SU-DHL-6 (cell line): Measurements from ENCODE around the gene RAET1L.
"Not testable (repeated sequence)": the region's sequence is repeated elsewhere in the genome, so short reads cannot be mapped to it uniquely, and the experiment has no call there.

Experiments used
- H2AFZ ChIP-seq: fragments of 200-600 bp; sonication (generic); 2 replicates; pipeline ENCODE4 v1.6.1; 2014; ENCODE audit warnings: low read depth, mild to moderate bottlenecking, moderate library complexity, mixed read lengths, antibody characterized with exemption, low read length; ENCODE audit not compliant: severe bottlenecking
- H3F3A ChIP-seq: fragments of 200-600 bp; shearing (Covaris generic); 2 replicates; pipeline ENCODE4 v1.6.0; 2016; ENCODE audit warnings: antibody characterized with exemption, mild to moderate bottlenecking; ENCODE audit not compliant: insufficient read depth
- H3K27ac ChIP-seq: fragments of 200-600 bp; sonication (generic); 2 replicates; pipeline ENCODE4 v1.5.1; 2016; ENCODE audit warnings: low read depth, mild to moderate bottlenecking, low read length, moderate library complexity, mixed read lengths
- H3K27me3 ChIP-seq: fragments of 200-600 bp; sonication (generic), shearing (Covaris generic); 2 replicates; pipeline ENCODE4 v1.6.0; 2014; ENCODE audit warnings: mild to moderate bottlenecking, low read length
- H3K36me3 ChIP-seq: fragments of 200-600 bp; sonication (generic); 2 replicates; pipeline ENCODE4 v1.6.1; 2014; ENCODE audit warnings: mild to moderate bottlenecking, low read length, mixed read lengths
- H3K4me2 ChIP-seq: fragments of 300-600, 200-600 bp; shearing (Covaris generic), sonication (generic); 2 replicates; pipeline ENCODE4 v1.6.0; 2014; ENCODE audit warnings: low read length, low read depth, mild to moderate bottlenecking; ENCODE audit not compliant: poor library complexity, severe bottlenecking
- H3K4me3 ChIP-seq: fragments of 200-600 bp; sonication (generic); 2 replicates; pipeline ENCODE4 v1.5.1; 2014; ENCODE audit warnings: antibody characterized with exemption, low read length, mild to moderate bottlenecking, mixed read lengths; ENCODE audit not compliant: insufficient read depth, poor library complexity, severe bottlenecking
- H3K79me2 ChIP-seq: fragments of 200-600 bp; sonication (generic); 2 replicates; pipeline ENCODE4 v1.6.1; 2014; ENCODE audit warnings: mild to moderate bottlenecking, low read length, moderate library complexity; ENCODE audit not compliant: insufficient read depth
- H3K9ac ChIP-seq: fragments of 200-600 bp; sonication (generic); 2 replicates; pipeline ENCODE4 v1.7.0; 2014; ENCODE audit warnings: mild to moderate bottlenecking, low read length
- H3K9me2 ChIP-seq: fragments of 200-600 bp; sonication (generic); replicated peaks from 2 replicates; pipeline ENCODE4 v1.6.1; 2014; ENCODE audit warnings: low read length; ENCODE audit not compliant: insufficient read depth
- H3K9me3 ChIP-seq: fragments of 200-600 bp; sonication (generic); 2 replicates; pipeline ENCODE4 v1.6.1; 2014; ENCODE audit warnings: low read length, mixed read lengths; ENCODE audit not compliant: insufficient read depth
- H4K20me1 ChIP-seq: fragments of 200-600 bp; sonication (generic); 2 replicates; pipeline ENCODE4 v1.6.1; 2014; ENCODE audit warnings: low read depth, mild to moderate bottlenecking, antibody characterized with exemption, low read length, moderate library complexity, mixed read lengths
- EZH2phosphoT487 ChIP-seq: fragments of 200-600 bp; sonication (generic), shearing (Covaris generic); conservative IDR thresholded peaks from 2 replicates; pipeline ENCODE4 v1.6.1; 2018; ENCODE audit warnings: mild to moderate bottlenecking, antibody characterized with exemption, low read length, moderate library complexity, mixed read lengths
- TF ChIP-seq, protein P1 (sequence below): fragments of 200-600 bp; sonication (generic); IDR thresholded peaks from one replicate; pipeline ENCODE4 v1.5.1; 2017; ENCODE audit warnings: antibody characterized with exemption, mild to moderate bottlenecking, low read length, moderate library complexity; ENCODE audit not compliant: insufficient read depth, poor library complexity, severe bottlenecking

RAET1L gene

GRCh38 chr6:149975400-149975799 lies 49.9 kb downstream of the RAET1L start:
- Histone ChIP-seq H3K4me2 (no peak overlapping the region), H3K9me2 (no peaks in the 10 kb centered on the region), H3K36me3 (no peaks in the 10 kb centered on the region), H3K4me3 (no peak overlapping the region), H3F3A (no peaks in the 10 kb centered on the region), H2AFZ (no peak overlapping the region), H3K27ac (no peak overlapping the region), H3K9ac (no peak overlapping the region), H4K20me1 (no peaks in the 10 kb centered on the region), H3K27me3 (no peaks in the 10 kb centered on the region), H3K79me2 (no peaks in the 10 kb centered on the region), H3K9me3 (no peaks in the 10 kb centered on the region)
- TF ChIP-seq EZH2phosphoT487: no peak
- TF ChIP-seq, protein P1, sequence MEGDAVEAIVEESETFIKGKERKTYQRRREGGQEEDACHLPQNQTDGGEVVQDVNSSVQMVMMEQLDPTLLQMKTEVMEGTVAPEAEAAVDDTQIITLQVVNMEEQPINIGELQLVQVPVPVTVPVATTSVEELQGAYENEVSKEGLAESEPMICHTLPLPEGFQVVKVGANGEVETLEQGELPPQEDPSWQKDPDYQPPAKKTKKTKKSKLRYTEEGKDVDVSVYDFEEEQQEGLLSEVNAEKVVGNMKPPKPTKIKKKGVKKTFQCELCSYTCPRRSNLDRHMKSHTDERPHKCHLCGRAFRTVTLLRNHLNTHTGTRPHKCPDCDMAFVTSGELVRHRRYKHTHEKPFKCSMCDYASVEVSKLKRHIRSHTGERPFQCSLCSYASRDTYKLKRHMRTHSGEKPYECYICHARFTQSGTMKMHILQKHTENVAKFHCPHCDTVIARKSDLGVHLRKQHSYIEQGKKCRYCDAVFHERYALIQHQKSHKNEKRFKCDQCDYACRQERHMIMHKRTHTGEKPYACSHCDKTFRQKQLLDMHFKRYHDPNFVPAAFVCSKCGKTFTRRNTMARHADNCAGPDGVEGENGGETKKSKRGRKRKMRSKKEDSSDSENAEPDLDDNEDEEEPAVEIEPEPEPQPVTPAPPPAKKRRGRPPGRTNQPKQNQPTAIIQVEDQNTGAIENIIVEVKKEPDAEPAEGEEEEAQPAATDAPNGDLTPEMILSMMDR: no peak

DNA sequence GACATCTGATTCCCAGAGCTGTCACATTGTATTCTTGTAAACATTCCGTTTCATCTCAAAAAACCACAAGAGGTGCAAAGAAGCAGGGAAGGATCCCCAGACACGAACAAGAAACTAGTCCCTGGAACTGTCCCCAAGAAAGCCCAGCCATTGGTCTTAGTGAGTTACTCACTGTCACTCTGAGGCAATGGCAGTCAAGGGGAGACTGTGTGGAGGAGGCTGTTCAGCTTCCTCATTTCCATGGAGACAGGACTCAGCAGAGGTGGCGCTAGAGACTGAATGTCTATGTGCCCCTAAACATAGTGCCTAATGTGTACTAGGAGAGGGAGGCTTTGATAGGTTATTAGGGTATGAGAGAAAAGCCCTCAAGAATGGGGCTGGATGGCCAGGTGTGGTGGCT lies 50.5 kb downstream of the RAET1L start:
- Histone ChIP-seq H3K9ac (no peak overlapping the region), H4K20me1 (no peaks in the 10 kb centered on the region), H3F3A (no peaks in the 10 kb centered on the region), H3K79me2 (no peaks in the 10 kb centered on the region), H3K9me3 (no peaks in the 10 kb centered on the region), H2AFZ (no peak overlapping the region), H3K4me2 (no peak overlapping the region), H3K36me3 (no peaks in the 10 kb centered on the region), H3K27ac (no peak overlapping the region), H3K9me2 (no peaks in the 10 kb centered on the region), H3K4me3 (no peak overlapping the region), H3K27me3 (no peaks in the 10 kb centered on the region)
- TF ChIP-seq, protein P1: no peak
- TF ChIP-seq EZH2phosphoT487: no peak

GRCh38 chr6:149974394-149974793 lies 50.9 kb downstream of the RAET1L start:
- H3K36me3 ChIP-seq, H3K27ac ChIP-seq, H3K79me2 ChIP-seq, H3F3A ChIP-seq, H3K9me2 ChIP-seq, H2AFZ ChIP-seq, H3K9me3 ChIP-seq, H3K4me2 ChIP-seq, H3K9ac ChIP-seq, H3K27me3 ChIP-seq, H4K20me1 ChIP-seq, H3K4me3 ChIP-seq: not testable (repeated sequence)

GRCh38 chr6:149969635-149970034 lies 55.7 kb downstream of the RAET1L start:
- TF ChIP-seq, protein P1: no peak
- H3K4me3 ChIP-seq: no peak overlapping the region
- H3F3A ChIP-seq: no peaks in the 10 kb centered on the region
- H3K79me2 ChIP-seq: no peaks in the 10 kb centered on the region
- H3K27me3 ChIP-seq: no peaks in the 10 kb centered on the region
- no peaks in the 10 kb centered on the region for H3K36me3 ChIP-seq
- H2AFZ ChIP-seq: no peak overlapping the region
- no peak overlapping the region for H3K27ac ChIP-seq
- no peak overlapping the region for H3K9ac ChIP-seq
- H3K9me3 ChIP-seq: no peaks in the 10 kb centered on the region
- no peak overlapping the region for H3K4me2 ChIP-seq
- no peaks in the 10 kb centered on the region for H4K20me1 ChIP-seq
- H3K9me2 ChIP-seq: no peaks in the 10 kb centered on the region

DNA sequence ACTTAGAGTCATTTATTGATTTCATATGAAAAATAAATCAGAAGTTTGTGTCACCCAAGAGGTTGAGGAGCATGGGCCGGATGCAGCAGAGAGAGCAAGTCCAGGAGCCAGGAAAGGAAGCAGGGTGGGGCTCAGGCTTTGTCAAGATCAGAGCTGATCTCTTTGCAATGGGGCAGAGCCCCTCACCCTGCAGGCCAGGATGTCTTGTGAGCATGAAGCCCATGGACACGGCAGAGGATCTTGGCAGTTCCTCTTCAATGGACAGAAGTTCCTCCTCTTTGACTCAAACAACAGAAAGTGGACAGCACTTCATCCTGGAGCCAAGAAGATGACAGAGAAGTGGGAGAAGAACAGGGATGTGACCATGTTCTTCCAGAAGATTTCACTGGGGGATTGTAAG lies 56.4 kb downstream of the RAET1L start:
- not testable (repeated sequence) for H3K9me2 ChIP-seq, H3K4me3 ChIP-seq, H3K79me2 ChIP-seq, H3F3A ChIP-seq, H4K20me1 ChIP-seq, H3K9ac ChIP-seq, H3K27me3 ChIP-seq, H3K4me2 ChIP-seq, H2AFZ ChIP-seq, H3K9me3 ChIP-seq, H3K36me3 ChIP-seq, H3K27ac ChIP-seq
